DMS153 treated with DMSO at 0.1 percent for 48 hours (cell line): ENCODE data around the gene C2CD4A.
"Not testable (repeated sequence)": the region's sequence is repeated elsewhere in the genome, so short reads cannot be mapped to it uniquely, and the experiment has no call there.

ENCODE experiments used
- DNase-seq: peaks from one replicate; lab custom pipeline; 2025; ENCODE audit not compliant: unreplicated experiment; lab: John Stamatoyannopoulos, UW

Gene C2CD4A, protein sequence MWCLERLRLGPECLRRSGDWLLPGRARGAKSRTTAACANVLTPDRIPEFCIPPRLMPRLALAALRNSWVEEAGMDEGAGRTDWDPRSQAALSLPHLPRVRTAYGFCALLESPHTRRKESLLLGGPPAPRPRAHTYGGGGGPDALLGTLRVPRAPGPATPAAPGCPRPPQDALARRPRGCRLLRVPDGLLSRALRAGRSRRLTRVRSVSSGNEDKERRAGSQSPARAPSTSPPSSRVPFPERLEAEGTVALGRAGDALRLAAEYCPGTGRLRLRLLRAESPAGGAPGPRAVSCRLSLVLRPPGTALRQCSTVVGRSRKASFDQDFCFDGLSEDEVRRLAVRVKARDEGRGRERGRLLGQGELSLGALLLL

DNA sequence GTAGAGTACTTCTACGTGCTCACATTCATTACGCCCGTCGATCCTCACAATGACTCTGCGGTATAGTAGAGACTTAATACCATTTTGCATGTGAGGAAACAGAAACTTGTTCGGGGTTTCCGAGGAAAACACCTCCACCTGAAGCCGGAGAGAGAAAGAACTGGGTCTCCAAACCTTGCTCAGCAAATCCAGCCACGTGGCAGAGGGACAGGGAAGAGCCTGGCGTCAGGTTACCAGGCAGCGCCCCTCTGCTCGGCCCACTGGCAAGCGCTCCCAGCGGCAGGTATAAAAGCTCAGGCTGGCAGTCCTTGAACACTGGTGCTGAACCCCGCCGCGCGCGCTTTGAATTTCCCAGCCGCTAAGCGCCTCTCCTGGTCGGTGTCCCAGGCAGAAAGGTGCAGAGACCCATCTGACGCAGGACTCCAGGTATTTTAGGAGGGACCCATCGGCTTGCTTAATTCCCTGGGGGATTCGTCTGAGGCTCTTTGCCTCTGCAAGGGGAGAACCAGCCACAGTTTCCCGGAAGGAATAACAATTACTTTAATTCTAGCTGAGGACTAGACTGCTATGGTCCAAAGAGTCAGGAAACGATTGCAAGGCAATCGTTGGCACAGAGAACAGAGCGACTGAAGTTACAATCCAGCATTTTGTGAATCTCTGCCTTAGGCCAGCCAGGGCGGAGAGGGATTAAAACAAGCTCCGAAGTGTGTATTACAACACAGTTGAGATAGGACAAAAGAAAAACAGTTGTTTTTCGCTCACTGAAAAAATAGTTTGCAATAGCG is at the start of gene C2CD4A:
TSS of gene C2CD4A (plus strand) at position 315 of the 785 bp plus-strand sequence. CDS start 637 bp downstream, outside the sequence.
- DNase-seq = peak; percentile 33

DNA sequence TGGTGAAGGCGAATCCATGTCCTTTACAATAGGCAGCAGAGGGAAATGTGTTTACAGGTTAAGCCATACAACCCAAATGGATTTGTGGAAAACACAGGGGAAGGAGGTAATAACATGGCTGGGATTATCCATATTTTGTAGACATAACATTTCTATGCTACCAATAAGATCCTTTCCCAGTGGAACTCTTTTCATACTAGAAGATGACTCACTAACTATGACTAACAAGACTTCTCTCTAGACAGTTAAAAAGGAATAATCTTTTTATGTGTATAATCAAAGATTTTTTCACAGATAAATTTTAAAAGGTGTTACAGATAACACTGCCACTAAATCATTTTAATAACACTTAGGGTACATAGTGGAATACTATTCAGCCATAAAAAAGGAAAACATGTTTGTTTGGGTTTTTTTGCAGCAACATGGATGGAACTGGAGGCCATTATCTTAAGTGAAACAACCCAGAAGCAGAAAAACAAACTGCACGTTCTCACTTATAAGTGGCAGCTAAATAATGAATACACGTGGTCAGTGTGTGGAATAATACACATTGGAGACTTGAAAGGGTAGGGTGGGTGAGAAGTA is 46.1 kb upstream of the C2CD4A start:
- no peak for DNase-seq

DNA sequence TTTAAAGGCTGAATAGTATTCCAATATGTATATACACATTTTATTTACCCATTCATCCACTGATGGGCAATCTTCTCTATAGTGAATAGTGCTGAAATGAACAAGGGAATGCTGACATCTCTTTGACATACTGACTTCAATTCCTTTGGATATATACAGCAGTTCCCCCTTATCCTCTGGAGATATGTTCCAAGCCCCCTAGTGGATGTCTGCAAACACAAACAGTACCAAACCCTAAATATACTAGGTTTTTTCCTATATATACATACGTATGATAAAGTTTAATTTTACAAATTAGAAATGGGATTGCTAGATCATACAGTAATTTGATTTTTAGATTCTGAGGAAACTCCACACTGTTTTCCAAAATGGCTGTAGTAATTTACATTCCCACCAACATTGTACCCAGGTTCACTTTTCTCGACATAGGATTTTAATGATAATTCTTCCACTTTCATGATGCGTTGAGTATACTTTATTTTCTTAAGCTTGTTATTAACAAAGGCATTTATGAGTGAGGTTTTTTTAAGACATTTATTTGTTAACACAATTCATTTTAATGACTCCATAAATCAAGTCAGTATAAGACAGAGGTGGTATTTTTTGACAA is 44.7 kb upstream of the C2CD4A start:
- no peak for DNase-seq

DNA sequence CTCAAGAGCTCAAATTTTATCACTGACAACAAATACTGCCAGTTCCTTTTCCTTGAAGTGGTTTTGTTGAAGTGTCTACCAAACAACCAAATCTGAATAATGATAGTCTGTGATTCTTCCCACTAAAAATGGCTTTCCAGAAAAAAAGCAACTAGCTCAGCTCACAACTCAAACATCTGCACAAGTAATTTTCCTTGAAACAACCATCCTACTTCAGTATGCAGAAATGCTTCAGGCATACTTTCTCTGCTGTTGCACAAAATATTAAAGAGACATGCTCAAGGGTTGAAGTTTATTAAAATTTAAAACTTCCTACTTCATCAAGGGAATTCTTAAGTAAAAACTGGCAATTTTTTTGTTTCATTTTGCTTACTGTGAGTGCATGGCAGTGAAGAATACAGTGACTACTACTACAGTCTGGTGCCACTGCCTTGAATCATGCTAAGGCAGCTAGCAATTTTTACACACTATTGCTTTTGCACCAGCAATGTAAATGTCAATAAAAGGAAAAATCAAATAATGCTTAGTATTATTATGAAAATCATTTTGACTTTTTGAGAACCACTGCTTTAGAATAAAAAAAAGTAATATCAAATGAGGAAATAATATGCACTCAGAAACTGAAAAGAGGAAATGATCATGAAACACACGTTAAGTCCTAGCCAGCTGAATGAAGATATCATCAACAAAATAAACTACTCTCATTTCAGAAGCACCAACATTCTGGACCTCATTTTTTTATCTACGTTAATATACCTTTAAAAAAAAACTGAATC is 40.1 kb upstream of the C2CD4A start:
- no peak for DNase-seq

DNA sequence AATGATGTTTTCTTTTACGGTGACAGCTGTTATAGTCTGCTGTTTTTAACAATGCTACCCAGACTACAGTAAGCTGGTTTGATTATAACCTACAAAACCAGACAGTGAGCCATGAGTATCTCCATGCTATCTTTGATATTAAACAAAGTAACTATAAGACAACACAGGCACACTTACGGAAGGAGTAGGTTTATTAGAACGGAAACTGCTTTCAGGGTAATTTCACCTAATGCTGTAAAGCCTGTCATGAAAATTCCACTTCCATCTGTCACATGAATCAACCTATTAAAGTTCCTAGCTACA is 39.6 kb upstream of the C2CD4A start:
- DNase-seq = no peak

DNA sequence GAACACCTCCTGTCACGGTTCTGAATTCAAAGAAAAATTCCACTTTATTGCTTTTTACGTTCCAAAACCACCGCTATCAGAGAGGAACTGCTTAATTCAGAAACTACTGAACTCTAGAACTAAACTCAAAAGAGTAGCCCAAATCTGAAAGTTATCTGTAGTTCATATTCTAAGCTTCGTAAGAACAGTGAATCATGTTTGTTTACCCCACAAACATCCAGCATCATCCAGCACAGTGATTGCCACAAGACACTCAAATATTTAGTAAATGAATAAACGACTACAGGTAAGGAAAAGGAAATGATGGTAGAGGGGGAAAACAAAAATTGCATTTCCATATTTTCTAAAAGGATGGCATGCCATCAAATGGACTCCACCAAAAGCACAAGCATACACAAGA is 38.9 kb upstream of the C2CD4A start:
- no peak for DNase-seq

DNA sequence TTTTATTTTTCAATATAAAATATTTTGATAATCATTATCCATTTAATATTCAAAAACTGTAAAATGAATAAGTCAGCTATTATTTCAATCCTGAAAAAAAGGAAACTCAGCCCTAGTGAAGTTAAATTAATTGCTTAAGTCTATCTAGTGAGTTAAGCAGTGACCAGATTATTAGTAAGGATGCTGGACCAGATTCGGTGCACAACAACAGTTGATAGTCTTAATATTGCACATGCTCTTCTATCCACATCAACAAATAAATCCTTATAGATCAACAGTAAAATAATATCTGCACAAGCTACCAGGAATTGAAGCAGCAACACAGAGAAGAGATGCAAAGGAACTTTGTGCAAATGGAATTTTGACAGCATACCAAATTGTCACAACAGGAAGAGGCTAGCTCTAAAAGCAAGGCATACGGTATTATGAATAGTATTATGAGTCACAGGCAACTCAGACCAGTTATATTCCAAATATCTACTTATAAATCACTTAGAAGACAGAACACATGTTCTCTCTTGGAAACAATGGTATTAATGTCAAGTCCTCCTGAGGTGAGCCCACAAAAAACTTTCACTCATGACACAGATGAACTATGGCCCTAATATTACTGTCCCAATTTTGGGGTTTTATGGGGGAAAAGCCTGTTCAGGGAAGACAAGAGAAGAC is 31.4 kb upstream of the C2CD4A start:
- no peak for DNase-seq

DNA sequence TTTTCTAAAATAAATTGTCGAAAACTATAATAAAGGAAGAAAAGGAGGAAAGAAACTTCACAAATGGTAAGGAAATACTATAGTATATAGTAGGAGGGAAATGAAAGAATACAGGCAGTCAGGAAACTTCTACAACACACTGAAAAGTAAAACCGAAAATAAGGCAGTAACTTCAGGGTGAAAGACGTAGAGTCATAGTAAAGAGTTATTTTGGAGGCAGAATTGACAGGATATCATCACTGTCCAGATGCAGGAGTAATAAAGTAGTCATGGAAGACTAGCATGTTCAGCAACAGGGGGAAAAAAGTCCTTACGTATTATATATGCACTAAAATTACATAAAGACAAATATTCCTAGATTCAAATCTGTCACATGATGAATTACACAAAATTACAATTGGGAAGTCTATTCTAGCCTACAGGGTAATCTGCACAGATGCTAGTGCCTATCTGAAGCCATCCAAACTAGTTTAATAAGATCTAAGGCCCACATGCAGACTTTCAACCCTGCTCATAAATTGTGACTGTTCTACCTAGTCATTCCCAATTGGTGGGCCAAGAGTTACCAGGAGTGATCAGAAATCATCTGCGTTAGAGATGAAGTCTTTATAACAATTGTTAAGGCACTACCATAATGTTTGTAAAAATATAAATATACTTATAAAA is 20.6 kb upstream of the C2CD4A start:
- no peak for DNase-seq

DNA sequence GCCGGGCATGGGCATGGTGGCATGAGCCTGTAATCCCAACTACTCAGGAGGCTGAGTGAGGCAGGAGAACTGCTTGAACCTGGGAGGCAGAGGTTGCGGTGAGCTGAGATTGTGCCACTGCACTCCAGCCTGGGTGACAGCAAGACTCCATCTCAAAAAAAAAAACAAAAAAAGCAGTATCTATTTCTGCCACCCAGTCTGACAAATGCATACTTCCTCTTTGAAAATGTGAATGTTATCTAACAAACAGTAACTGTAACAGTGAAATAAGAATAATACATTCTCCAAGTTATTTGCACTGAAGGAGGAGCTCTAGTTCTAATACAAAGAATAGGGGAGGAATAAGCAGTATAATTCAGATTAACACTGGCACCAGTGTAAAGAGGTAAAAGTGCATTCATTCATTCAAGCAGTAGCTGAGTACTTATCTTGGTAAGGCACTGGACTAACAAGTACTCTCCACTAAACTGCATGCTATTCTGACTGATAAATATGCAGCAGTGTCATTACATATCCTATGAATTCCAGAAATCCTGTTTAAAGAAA is 19.4 kb upstream of the C2CD4A start:
- DNase-seq = no peak

DNA sequence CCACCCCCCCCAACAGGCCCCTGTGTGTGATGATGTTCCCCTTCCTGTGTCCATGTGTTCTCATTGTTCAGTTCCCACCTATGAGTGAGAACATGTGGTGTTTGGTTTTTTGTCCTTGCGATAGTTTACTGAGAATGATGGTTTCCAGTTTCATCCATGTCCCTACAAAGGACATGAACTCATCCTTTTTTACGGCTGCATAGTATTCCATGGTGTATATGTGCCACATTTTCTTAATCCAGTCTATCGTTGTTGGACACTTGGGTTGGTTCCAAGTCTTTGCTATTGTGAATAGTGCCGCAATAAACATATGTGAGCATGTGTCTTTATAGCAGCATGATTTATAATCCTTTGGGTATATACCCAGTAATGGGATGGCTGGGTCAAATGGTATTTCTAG is 18.5 kb upstream of the C2CD4A start:
- DNase-seq = not testable (repeated sequence)

DNA sequence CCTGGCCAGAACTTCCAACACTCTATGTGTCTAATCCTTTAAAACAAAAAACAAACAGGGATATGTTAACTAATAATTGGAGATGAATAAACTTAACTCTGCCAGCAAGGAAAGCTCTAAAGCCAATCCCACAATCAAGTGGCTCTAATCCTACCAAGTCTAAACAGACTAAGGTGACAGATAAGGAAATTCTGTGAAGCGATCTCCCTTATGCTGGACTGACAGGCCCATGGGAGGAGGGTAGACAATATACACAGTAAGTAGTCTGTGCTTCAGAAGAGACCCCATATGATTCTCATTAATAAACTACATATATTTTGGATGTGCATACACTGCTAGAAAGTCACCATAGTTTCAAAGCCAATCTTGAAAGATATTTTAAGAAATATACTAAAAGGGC is 16.7 kb upstream of the C2CD4A start:
- no peak for DNase-seq

DNA sequence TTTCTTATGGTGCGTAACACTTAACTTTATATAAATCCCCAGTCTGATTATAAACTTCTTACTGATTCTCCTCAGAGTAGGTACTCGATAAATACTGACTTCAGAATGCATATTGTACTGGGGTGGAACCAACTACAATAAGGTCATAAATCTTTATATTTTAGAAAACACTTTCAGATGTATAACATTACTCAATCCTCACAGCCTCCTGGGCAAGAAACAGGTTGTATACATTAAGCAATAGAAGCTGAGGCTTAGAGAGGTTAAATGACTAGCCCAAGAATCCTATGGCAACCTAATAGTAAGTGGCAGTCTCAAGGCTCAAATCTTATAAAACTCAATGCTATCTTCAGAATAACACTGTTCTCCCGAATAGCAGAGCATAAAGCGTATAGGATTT is 15.6 kb upstream of the C2CD4A start:
- no peak for DNase-seq

DNA sequence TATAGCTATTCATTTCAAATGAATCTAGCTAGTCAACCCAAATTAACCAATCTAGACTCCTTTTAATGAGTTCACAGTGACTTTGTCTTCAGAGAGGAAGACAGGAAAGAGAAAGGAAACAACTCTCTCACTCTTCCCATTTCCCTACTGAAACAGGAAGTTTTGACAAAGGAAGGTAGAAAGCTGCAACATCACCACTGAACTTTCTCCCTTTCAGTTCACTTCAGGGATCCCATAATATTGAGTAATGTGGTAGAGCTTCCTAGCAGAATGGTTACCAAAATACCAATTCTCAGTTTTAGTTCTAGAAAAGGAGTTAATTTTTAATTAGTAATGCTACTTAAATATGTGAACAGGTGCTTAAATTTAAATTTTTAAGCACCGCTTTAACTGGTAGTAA is 14.1 kb upstream of the C2CD4A start:
- DNase-seq = no peak

DNA sequence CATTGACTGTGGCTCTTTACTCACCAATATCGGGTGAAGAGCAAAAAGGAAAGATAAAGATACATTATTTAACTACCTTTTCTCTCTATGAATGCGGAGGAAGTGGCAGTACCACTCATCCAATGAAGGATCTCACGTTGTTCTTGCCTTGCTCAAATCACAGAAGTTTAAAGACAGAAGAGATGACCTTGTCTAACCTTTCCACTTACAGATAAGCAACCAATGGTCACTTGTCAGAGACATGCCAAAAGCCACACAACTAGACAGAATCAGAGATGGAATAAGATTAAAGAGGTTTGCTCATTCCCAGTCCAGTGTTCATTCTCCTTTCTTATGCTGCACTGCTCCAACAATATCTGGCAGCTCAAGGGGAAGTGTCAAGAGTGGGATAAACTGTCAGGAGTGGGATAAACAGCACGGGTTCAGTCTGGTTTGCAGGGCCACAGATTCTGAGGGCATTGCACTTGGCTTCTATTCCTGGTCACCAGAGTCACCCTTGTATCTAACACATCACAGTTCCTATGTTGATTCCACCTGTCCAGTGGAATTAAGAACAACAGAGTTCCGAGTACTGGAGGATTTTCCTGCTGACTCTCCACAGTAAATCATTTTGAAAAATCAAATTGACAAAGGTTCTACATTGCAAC is 13.2 kb upstream of the C2CD4A start:
- no peak for DNase-seq

DNA sequence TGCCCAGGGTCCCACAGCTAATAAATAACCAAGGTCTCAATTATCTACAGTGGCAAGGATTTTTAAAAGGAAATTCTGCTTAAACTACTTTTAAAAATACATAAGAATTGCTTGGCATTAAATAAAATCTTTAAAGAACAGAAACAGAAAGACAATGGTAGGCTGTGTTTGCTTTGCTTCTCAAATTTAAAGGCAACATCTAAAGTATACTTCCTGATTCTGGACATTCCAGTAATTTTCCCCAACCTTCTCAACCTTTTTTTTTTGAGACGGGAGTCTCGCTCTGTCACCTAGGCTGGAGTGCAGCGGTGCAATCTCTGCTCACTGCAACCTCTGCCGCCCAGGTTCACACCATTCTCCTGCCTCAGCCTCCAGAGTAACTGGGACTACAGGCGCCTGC is 11.8 kb upstream of the C2CD4A start:
- no peak for DNase-seq

DNA sequence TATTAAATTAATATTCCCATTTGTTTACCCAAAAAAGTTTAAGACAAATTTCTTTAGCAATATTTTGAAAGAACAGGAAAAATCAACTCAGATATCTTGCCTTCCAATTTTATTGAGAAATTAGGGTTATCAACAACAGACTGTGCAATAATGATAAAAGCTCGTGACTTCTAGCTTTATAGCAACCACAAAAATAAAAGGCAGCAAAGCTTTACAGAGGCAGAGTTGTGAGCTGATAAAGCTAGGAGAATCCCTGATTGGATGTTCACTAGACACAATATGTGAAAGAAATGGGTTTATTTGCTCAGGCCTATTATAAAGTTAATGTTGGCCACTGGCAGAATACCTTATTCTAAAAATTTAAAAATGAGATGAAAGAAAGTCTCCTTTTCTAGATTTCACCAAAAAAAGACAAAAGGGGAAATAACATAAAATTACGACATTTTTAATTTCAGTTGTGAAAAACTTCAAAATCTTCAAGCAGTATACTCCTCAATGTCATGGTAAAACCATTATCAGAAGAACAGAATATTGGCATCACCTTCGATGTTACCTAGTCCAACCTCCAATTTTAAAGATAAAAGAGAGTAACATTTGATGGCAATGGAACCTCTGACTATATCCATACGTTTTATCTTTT is 9.3 kb upstream of the C2CD4A start:
- no peak for DNase-seq

DNA sequence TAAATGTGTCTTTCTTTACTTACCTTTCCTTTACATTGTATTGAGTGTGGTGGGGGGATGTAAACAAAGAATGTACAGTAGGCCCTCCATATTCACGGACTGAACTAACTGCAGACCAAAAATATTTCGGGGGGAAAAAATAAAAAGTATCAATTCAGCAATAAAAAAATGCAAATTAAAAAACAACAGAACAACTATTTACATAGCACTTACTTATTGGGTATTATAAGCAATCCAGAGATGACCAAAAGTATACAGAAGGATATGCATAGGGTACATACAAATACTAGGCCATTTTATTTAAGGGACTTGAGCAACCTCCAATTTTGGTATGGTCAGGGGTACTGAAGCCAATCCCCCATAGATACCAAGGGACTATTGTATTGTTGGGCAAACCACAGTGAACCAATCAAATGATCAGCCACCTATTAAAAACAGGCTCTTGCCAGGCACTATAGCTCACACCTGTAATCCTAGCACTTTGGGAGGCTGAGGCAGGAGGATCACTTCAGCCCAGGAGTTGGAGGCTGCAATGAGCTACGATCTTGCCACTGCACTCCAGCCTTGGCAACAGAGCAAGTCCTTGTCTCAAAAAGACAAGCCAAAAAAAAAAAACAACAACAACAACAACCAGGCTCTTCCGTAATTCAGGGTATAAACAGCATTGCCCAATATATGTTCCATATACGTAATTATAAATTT is 8.3 kb upstream of the C2CD4A start:
- DNase-seq = no peak
